Cardiac fibroblast (primary cell): Measurements from ENCODE around the gene SREBF2.

Source experiments
- DNase-seq, 2 donors: peaks; one replicate each; pipeline versions ENCODE4 v3.0.0 to v3.0.0-alpha.2; 2010; ENCODE audit warnings: low read depth in 2 of 2
- H3K4me3 ChIP-seq, 2 donors: replicated peaks in 1 of 2; 1 replicate in 1 of 2; 2 replicates in 1 of 2; pipeline ENCODE4 v1.5.1; 2011; ENCODE audit warnings: low read depth in 2 of 2, low read length in 2 of 2, mild to moderate bottlenecking in 2 of 2, moderate library complexity in 1 of 2
- TF ChIP-seq, protein P1 (sequence below): IDR thresholded peaks from one replicate; pipeline ENCODE4 v1.5.1; 2011; ENCODE audit warnings: low read depth, mild to moderate bottlenecking, low read length, inconsistent platforms

SREBF2 gene

GRCh38 chr22:41847300-41847699 is 14.4 kb downstream of the SREBF2 start:
- TF ChIP-seq, protein P1, sequence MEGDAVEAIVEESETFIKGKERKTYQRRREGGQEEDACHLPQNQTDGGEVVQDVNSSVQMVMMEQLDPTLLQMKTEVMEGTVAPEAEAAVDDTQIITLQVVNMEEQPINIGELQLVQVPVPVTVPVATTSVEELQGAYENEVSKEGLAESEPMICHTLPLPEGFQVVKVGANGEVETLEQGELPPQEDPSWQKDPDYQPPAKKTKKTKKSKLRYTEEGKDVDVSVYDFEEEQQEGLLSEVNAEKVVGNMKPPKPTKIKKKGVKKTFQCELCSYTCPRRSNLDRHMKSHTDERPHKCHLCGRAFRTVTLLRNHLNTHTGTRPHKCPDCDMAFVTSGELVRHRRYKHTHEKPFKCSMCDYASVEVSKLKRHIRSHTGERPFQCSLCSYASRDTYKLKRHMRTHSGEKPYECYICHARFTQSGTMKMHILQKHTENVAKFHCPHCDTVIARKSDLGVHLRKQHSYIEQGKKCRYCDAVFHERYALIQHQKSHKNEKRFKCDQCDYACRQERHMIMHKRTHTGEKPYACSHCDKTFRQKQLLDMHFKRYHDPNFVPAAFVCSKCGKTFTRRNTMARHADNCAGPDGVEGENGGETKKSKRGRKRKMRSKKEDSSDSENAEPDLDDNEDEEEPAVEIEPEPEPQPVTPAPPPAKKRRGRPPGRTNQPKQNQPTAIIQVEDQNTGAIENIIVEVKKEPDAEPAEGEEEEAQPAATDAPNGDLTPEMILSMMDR = no peak

DNA sequence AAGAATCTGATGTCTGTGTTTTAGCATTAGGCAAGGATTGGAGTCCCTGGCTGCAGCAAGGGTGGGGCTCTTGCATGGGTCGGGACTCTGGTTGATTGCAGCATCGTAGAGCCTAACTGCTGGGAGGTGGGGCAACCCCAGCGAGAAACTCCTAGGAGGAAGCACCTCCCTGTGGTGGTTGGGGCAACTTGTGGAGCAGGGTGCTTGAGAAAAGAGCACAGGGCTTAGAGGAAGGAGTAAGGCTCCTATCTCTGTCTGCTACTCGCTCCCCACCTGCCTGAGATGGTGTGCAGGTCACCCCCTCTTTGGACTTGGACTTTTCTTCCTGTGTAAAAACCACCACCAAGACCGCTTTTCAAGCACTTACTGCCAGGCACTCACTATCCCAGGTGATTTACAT is 15.6 kb downstream of the SREBF2 start:
- peak in 1 of 2 donors; percentile 25 for DNase-seq
- TF ChIP-seq, protein P1 = no peak
- no peak overlapping the region for H3K4me3 ChIP-seq

More at GRCh38 chr22:41847300-41847699, 14.4 kb downstream of the SREBF2 start:
- DNase-seq = no peak
- no peak overlapping the region for H3K4me3 ChIP-seq

- H3K4me3 ChIP-seq = no peak overlapping the region
- TF ChIP-seq, protein P1 = no peak
- no peak for DNase-seq
Observed at GRCh38 chr22:41856469-41856868, 23.6 kb downstream of the SREBF2 start.

GRCh38 chr22:41857155-41857859 is 24.4 kb downstream of the SREBF2 start:
- DNase-seq = peak; percentile 69 to 75
- TF ChIP-seq, protein P1 = peak; percentile 69
- no peak overlapping the region for H3K4me3 ChIP-seq

DNA sequence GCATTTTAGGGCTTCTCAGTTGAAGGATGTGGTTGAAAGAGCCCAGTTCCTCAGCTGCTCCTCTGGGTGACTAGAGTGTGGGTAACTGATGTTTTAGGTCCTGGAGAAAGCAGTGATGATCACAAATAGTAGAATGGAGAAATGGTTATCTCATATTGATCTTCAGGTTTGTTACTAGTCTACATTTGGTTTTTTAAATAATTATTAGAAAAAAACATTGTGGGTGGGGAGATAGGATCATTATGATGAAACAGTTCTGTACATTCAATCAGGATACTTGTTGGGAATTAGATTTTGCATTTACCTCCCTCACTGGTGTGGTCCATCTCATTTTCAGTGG is 24.9 kb downstream of the SREBF2 start:
- no peak for DNase-seq
- TF ChIP-seq, protein P1 = no peak
- no peak overlapping the region for H3K4me3 ChIP-seq

GRCh38 chr22:41862160-41862529 is 29.2 kb downstream of the SREBF2 start:
- H3K4me3 ChIP-seq = no peak overlapping the region
- TF ChIP-seq, protein P1 = no peak
- peak; percentile 22 to 34 for DNase-seq
